ENCODE results near the gene SEMA4A.

SEMA4A gene

DNA sequence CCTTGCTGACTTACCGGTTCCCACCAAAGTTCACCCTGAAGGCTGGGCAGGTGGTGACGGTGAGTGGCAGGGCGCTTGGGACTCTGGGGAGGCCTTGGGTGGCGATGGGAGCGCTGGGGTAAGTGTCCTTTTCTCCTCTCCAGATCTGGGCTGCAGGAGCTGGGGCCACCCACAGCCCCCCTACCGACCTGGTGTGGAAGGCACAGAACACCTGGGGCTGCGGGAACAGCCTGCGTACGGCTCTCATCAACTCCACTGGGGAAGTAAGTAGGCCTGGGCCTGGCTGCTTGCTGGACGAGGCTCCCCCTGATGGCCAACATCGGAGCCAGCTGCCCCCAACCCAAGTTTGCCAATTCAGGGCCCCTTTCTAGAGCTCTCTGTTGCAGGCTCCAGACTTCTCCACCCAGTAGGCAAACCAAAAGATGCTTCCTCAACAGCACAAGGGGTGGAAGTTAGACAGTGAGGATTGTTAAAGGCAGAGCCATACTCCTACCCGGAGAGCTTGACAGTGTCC is 16.4 kb upstream of the SEMA4A start:
- no peak for DNase-seq

DNA sequence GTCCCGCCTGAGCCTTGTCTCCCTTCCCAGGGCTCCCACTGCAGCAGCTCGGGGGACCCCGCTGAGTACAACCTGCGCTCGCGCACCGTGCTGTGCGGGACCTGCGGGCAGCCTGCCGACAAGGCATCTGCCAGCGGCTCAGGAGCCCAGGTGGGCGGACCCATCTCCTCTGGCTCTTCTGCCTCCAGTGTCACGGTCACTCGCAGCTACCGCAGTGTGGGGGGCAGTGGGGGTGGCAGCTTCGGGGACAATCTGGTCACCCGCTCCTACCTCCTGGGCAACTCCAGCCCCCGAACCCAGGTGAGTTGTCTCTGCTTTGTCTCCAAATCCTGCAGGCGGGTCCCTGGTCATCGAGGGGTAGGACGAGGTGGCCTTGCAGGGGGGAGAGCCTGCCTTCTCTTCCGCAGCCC is 14.9 kb upstream of the SEMA4A start:
- DNase-seq, result peak in 1 of 2 donors; percentile 27

DNA sequence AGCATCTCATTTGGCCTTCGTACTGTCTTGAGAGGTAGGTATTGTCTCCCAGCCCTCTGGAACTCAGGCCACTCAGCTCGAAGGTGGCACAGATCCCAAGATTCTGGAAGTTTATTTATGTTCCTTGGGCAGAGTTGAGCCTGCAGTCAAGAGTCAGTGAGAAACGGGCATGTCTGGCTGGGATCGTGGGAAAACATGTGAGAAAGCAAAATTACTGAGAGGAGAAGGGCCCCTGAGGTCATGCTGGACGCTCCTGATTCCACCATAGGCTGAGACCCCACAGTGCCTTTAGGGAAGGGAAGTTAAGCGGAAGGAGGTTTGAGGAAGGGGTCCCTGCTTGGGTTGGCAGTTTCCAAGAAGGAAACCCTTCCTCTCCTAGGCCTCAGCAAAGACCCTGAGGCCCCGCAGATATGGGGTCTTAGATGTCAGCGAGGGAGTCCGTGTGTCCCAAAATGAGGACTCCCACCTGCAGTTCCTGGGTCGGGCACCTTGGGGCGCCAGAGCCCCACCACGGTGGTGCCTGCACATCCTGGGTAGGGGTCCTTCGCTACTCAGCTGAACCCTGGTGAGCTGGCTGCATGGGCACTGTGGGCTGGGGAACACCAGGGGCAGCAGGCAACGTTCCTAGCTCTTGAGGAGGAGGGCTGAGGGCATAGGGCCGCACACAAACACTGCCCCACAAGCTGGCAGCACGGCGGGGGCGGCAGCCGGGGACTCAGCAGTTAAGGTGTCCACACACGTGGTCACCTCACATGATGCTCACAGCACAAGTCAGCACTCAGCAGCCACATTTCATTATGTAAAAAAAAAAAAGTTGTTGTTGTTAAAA is 12.3 kb upstream of the SEMA4A start:
- peak in 1 of 2 donors; percentile 53 for DNase-seq

DNA sequence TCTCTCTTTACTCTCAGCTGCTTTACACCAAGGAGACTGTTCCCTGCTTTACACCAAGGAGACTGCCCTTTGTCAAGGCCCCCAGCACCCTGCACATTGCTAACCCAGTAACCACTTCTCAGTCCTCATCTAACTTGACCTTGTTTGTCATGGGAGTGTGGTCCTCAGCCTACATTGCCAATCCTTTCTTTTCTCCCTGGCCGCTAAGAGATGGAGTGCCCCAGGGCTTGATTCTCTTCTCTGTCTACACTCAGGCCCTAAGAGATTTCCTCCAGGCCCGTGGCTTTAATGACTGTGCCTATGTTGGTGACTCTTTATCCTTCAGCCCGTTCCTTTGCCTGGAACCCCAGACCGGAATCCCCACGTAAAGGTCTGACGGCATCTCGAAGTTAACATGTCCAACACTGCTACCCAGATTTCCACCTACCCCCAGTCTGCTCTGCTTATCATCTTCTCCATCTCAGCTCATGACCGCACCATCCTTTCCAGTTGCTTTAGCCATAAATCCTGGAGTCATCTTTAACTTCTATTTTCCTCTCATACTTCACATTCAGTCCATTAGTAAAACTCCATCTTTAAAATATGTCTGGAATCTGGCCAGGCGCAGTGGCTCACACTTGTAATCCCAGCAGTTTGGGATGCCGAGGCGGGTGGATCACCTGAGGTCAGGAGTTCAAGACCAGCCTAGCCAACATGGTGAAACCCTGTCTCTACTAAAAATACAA is 9.5 kb upstream of the SEMA4A start:
- peak in 1 of 2 donors; percentile 24 for DNase-seq

DNA sequence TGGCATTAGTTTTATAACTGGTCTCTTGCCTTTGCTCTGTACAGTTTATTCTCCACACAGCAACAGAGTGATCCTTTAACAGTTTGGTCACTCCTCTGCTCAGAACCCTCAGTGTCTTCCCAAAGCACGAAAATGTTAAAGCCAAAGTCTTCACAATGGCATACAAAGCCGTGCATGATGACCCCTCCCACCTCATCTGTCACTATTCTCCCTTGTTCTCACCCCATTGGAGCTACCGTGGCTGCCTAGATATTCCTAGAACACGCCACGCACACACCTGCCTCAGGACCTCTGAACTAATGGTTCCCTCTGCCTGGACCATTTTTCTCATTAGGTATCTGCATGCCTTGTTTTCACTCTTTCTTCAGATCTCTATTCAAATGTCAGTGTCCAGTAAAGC is 8.6 kb upstream of the SEMA4A start:
- DNase-seq, result peak in 1 of 2 donors; percentile 38

DNA sequence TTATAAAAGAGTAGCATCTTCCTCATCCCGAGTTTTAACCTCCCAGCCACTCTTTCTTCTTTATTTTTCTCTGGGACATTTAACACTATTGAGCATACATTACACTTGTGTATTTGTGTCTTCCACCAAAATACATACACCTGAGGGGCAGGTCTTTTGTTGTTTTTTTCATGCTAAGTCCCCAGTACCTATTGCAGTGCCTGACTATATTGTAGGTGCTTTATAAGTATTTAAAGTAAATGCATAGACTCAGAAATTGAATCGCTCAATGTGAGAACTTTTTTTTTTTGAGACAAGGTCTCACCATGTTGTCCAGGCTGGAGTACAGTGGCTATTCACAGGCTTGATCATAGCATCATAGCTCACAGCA is 7.8 kb upstream of the SEMA4A start:
- DNase-seq, result no peak

DNA sequence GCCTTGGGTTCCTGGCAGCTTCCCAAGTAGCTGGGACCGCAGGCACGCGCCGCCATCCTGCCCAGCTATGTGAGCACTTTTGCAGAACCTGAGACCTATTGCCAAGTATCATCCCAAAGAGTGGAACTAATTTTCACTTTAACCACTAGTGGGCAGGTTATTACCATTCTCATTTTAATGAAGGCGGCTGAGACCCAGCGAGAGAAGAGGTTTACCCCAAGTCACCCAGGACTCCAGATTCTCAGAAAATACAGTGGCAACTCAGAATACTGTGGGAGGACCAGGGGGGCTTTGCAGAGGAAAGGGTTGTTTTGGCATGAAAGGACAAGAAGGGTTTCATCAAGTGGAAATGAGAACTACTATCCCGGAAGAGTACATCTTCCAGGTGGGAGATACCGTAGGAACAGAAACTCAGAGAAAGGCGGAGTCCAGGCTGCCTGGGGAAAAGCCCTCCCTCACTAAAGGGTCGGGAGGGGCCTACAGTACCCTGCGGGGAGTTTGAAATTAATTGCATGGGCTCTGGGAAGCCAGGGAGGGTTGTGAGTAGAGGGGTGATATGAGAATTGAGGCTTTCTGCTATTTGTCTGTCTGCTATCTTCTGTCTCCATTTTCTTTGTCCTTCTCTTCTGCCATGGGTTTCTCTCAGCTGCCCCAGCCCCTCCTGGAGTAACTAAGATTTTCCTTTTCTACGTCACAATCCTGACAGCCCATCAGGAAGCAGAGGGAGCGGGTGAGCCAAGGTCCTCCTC is 7.2 kb upstream of the SEMA4A start:
- peak; percentile 57 to 83 for DNase-seq

DNA sequence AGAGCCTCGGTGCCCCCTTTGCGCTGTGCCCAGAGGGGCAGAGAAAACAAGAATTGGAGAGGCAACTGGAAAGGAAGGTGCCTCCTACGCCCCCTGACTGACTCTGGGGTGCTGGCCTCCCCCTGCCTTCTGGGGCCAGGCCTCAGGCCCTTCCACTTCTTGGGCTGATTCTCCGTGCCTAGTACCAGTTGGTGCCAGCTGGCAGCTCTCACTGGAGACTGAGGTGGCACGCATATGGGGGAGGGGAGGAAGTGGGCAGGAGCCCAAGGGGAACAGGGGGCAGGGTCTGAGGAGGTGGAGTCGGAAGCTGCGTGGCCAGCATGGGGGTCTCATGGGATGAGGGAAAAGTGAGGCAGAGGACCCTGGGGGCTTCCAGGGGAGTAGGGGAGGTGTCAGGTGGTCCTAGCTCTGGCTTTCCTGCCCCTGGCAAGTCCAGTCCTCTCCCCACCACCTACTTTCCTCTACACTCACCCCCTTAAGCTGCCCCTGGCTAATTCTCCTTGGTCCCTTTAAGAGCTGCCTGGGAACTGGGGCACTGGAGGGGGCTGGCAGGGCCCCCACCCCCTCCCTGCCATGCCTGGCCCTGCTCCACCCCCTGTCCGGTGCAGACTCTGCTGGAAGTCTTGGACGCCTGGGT is 6.5 kb upstream of the SEMA4A start:
- peak in 1 of 2 donors; percentile 38 for DNase-seq

DNA sequence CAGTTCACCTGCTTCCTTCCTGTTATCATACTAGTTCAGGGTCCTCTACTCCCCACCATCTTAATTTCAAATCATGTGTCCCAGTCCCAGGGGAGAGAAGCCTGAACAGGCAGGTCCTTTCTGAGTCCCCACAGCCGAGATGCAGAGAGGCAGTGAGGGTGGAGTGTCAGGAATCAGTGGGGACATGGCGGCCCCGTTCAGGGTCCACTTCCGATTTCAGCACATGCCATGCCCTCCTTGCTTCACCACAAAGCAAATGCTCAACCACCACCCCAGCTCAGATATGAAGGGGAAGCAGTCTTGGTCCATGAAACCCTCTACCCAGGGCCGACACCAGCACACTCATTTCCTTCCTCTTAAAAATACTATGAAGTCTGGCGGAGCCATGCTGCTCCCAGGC is 5.2 kb upstream of the SEMA4A start:
- DNase-seq, result peak; percentile 35 to 63

DNA sequence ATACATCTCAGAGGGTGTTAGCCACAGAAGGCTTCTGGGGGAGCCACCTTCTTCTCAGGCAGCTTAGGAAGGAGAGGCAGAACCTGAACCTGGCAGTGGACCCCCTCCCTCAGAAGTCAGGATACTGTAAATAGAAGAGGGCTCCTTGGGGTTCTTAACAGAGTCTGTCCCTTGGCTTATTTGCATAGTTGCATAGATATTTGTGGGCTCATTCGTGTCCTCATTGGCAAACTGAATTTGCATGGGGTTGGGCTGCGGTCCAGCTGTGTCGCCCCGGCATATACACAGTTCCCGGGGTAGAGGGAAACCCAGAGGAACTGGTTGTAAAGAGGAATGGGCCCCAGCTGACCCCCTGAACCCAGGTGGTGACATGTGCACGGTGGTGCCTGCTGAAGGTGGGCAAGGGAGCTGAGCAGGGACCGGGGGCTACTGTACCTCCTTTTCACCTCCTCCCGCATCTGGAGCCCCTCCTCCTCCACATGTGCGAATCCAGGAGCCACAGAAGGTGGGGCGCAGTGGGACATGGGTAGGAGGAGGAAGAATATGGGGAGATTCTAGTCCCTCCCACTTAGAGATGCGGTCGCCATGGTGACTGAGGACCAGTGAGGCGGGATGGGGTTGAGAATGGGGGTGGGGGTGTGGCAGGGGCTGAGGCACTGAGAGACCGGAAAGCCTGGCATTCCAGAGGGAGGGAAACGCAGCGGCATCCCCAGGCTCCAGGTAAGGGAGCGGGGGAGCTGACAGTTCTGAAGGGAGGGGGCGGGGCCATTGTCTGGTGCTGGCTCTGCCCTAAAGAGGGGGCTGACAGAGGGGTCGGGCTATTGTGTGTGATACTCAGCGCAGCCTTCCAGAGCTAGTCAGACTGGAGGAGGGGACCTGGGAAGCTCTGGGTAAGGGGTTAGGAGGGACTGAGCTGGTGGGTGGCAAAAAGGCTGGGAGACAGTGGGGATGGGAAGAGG is 3.7 kb upstream of the SEMA4A start:
- no peak for DNase-seq

DNA sequence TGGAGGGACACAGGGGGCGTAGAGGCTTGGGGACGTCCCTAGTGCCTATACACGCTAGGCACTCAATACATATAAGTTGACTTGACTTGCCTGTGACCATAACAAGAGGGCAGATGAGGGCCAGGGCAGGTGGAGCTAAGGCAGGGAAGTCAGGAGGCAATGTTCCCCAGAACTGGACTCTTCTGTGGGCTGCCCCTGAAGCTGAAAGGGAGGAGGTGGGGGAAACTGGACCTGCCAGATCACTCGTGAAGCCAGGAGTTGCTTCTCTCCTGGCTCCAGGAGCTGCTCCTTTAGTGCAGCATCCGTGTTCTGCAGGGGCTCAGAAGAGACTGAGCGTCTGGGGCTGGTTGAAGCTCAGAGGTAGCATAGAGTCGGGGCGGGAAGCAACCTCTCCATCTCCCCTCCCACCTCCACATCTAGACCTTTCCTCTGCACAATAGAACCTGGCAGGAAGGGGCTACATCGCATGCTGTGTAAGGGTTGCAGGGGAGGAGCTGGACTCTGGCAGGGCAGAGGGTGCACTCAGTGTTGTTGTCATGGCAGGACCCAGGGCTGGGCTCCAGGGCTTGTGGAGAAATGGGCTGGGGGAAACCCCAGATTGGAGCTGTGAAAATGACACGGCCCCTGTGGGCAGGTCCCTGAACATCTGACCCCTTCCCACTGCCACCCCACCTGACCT is 2.9 kb upstream of the SEMA4A start:
- no peak for DNase-seq

DNA sequence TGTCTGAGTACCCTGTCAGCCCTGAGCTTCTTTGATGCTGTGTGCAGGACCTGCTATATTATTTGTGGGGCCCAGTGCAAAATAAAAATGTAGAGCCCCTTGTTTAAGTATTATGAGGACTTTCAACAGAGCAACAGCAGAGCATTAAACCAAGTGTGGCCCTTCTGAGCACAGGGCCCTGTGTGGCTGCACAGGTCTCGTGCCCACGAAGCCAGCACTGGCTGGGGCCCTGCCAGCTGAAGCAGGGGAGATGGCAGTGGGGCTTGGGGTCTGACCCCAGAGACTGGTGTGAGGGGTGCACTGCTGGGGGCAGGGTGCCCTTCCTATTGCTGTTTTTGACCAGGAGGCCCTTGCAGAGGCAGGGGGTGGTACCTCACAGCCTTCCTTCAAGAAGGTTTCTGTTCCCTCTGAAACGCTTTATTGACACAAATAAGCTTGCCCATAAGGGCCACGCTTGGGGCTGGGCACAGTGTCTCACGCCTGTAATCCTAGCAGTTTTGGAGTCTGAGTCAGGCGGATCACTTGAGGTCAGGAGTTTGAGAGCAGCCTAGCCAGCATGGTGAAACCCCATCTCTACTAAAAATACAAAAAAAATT is 2.2 kb upstream of the SEMA4A start:
- peak in 1 of 2 donors; percentile 48 for DNase-seq

DNA sequence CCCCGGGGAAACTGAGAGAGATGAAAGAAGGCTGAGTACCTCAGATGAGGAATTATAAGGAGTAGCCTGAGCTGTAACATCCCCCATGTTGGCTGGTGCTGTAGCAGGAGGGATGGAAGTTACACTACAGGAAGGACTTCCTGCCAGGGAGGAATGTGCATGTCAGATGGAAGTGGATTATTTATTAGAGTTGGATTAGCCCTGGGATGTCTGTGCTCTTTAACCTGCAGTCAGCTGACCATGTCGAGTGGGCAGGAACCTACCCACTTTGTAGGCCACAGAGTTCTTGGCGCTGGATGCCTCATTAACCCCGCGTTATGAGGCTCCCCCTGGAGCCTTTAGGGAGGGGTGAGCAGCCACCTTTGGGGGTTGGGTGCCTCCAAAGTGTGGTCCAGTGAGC is 757 bp upstream of the SEMA4A start:
- no peak for DNase-seq

DNA sequence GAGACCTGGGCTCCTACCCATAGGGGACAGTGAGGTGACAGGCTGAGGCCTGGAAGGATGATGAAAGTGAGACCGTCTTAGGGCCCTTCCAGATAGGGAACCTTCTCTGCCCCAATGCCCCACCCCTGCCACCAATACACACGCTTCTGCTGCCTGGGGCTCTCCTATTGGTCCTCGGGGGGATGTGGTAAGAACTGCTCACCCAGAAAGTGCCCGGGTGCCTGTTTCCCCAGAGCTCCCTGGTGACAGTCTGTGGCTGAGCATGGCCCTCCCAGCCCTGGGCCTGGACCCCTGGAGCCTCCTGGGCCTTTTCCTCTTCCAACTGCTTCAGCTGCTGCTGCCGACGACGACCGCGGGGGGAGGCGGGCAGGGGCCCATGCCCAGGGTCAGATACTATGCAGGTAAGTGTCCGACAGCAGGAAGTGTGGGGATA is 948 bp downstream of the SEMA4A start:
- peak; percentile 60 to 84 for DNase-seq

DNA sequence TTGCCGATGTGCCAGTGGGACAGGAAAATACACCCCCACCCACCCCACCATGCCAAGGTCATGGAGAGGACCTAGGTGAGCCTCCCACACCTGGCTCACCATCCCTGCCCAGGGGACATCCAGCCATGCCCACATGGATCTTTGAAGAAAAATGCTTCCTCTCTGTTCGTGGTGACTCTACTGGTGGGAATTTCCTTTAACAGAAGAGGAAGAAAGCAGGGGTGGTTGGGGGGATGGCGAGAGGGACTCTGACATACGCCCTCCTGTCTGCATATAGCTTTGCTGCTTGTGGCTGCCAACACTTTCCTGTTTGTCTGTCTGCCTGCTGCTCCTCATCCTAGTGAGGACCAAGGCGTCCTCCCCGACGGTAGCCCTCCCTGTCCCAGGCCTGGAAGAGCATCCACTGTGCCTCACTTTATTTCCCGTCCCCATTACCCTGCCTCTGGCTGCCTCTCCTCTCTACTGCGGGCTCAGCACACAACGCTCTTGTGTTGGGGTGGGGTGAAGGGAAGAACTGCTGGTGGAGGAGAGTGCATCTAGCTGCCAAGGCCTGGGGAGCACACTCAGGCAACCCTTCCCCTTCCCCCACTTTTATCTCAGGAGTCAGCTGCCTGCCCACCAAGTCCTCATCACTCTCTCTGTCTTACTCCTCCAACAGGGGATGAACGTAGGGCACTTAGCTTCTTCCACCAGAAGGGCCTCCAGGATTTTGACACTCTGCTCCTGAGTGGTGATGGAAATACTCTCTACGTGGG is 2.5 kb downstream of the SEMA4A start:
- DNase-seq, result no peak

DNA sequence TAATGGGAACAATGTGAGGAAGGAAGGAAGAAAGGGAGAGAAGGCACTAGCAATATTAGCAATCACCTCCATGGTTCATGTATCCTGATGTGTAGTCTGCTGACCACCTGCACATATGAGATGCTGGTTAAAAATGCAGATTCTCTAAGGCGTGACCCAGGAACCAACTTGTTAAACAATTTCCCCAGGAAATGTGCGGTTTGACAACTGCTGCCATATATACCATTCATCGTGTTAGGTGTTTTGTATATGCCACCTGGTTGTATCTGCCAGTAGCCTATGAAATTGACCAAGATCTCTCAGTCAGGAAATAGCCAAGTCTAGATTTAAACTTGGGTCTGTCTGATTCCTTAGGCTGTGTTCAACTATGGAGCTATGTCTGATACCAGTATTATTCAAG is 4.1 kb downstream of the SEMA4A start:
- no peak for DNase-seq

DNA sequence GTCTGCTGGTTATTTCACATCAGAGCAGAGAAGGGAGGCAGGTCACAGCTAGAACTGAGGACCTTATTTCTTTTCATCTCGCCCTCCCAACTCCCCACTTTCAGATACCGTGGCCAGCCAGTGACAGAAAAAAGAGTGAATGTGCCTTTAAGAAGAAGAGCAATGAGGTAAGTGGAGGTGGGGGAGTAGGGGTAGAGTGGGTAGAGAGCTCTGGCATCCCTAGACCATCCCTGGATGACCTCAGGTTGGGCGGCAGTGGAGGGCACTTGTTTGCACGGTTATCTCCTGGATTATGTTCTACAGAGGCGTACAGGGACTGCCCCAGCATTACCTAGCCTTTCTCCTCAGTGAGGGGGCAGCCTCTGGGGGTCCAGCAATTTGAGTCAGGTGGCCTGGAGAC is 4.6 kb downstream of the SEMA4A start:
- DNase-seq, result no peak

DNA sequence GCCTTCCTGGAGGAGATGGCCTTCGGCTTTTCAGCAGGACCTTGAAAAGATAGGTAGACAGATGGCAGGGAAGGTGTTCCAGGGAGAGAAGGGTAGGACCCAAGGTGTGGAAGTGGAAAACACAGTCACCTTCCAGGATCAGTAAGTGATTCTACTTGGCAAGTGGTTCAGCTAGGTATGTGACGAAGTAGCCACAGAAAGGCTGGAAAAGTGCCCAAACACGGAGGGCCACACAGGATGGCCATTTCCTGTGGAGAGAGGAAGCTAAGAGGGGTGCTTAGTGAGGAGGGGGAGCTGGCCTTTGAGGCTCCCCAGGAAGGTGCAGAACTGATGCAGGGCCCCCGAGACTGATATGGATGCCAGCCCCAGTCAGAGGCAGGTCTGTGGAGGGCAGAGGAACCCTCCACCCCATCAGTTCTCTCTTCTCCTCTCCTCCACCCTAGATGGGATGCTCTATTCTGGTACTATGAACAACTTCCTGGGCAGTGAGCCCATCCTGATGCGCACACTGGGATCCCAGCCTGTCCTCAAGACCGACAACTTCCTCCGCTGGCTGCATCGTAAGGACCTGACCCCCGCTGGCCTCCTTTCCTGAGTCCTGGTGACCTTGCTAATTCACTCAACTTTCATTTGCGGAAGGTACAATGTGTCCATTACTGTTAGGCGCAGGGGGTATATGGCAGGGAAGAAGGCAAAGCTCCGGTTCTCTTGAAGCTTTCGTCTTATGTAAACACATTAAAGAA is 6.8 kb downstream of the SEMA4A start:
- DNase-seq, result no peak

DNA sequence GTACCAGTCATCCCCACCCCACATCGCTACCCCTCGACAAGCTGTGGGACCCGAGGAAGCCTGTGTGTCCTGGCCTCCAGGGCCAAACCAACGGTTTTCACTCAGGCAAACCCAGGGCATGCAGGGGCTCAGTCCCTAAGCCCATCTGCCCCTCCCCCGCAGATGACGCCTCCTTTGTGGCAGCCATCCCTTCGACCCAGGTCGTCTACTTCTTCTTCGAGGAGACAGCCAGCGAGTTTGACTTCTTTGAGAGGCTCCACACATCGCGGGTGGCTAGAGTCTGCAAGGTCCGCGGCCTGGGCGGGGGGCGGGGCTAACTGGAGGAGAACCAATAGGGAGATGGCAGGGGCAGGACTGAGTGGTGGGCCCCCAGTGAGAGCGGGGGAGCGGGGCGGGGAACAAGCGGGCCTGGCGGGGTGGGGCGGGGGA is 7.4 kb downstream of the SEMA4A start:
- peak; percentile 63 to 79 for DNase-seq
